GM23338 (cell line): ENCODE results near the gene HLA-DQB2.

ENCODE experiments used
- CTCF ChIP-seq, 2 experiments: fragments of 200-600 bp in 1 of 2; sonication (generic) in 1 of 2; conservative IDR thresholded peaks; 2 replicates each; pipeline versions ENCODE4 v1.5.1 to v1.6.1; 2016 to 2017; ENCODE audit warnings: antibody characterized with exemption in 2 of 2, low read depth in 2 of 2, mild to moderate bottlenecking in 2 of 2, moderate library complexity in 1 of 2
- EZH2 ChIP-seq: fragments of 200-600 bp; sonication (generic); IDR thresholded peaks from one replicate; pipeline ENCODE4 v1.8.0; 2017; ENCODE audit warnings: antibody characterized with exemption, mild to moderate bottlenecking, low read depth; ENCODE audit not compliant: unreplicated experiment
- EZH2phosphoT487 ChIP-seq: fragments of 200-600 bp; sonication (generic); IDR thresholded peaks from one replicate; pipeline ENCODE4 v1.8.1; 2018; ENCODE audit warnings: antibody characterized with exemption; ENCODE audit not compliant: unreplicated experiment
- JUNB ChIP-seq: IDR thresholded peaks from one replicate; pipeline ENCODE4 v1.6.1; 2016; ENCODE audit warnings: antibody characterized with exemption; ENCODE audit not compliant: unreplicated experiment
- NANOG ChIP-seq: IDR thresholded peaks from 2 replicates; pipeline ENCODE4 v1.6.1; 2016; ENCODE audit warnings: antibody characterized with exemption, borderline replicate concordance
- POLR2AphosphoS5 ChIP-seq: IDR thresholded peaks from 2 replicates; pipeline ENCODE4 v1.6.1; 2016; ENCODE audit warnings: antibody characterized with exemption, low read depth
- REST ChIP-seq: IDR thresholded peaks from one replicate; pipeline ENCODE4 v1.6.1; 2018; ENCODE audit warnings: antibody characterized with exemption; ENCODE audit not compliant: unreplicated experiment
- ZNF331 ChIP-seq: fragments of 250-450 bp; sonication (Bioruptor Pico); IDR thresholded peaks from 2 replicates; pipeline ENCODE4 v1.5.0; 2020; ENCODE audit warnings: low read depth, mild to moderate bottlenecking, moderate library complexity

- no peak for TF ChIP-seq CTCF (conservative IDR thresholded peaks at IDR 0.05; ENCODE audit: low read depth in 2 of 2)
- no peak for TF ChIP-seq POLR2AphosphoS5
- TF ChIP-seq JUNB = no peak
- no peak for TF ChIP-seq EZH2phosphoT487
- no peak for TF ChIP-seq EZH2
- TF ChIP-seq REST = no peak
- no peak for TF ChIP-seq NANOG
- no peak for TF ChIP-seq ZNF331 (CRISPR knock-in tag)
Measured at GRCh38 chr6:32744776-32745175, 18.6 kb downstream of the HLA-DQB2 start.
